GM23338 (cell line): Measurements from ENCODE around the gene ZMYND11. TPM values are rescaled to one million over a fixed set of nuclear protein-coding genes. Genes with fewer than 3 reads are reported as not detected.
A peak's percentile ranks its signal among the peaks of the same experiment; 100 is the strongest.

ENCODE experiments used
- ATAC-seq: fragments of 200-7000 bp; cut with Tn5 transposase; 3 replicates; pipeline ENCODE4 v1.9.1; 2020
- DNase-seq: peaks from one replicate; pipeline ENCODE4 v3.0.0-alpha.2; 2015; ENCODE audit warnings: low spot score
- H2AFZ ChIP-seq: fragments of 200-600 bp; sonication (generic); 2 replicates; pipeline ENCODE4 v1.8.0; 2016; ENCODE audit warnings: antibody characterized with exemption, mild to moderate bottlenecking, moderate library complexity
- H3F3A ChIP-seq: fragments of 200-600 bp; sonication (generic); replicated peaks from 2 replicates; pipeline ENCODE4 v1.8.0; 2017; ENCODE audit warnings: antibody characterized with exemption, mixed run types, low read depth
- H3K27ac ChIP-seq: fragments of 200-600 bp; sonication (generic); 2 replicates; pipeline ENCODE4 v1.6.1; 2016; ENCODE audit warnings: low read depth
- H3K27me3 ChIP-seq: fragments of 200-600 bp; sonication (generic); 2 replicates; pipeline ENCODE4 v1.8.0; 2016; ENCODE audit warnings: mild to moderate bottlenecking, mixed run types, moderate library complexity; ENCODE audit not compliant: insufficient read depth
- H3K36me3 ChIP-seq: fragments of 200-600 bp; sonication (generic); 2 replicates; pipeline ENCODE4 v1.8.0; 2016; ENCODE audit warnings: mild to moderate bottlenecking; ENCODE audit not compliant: insufficient read depth
- H3K4me1 ChIP-seq: fragments of 200-600 bp; sonication (generic); 2 replicates; pipeline ENCODE4 v1.8.0; 2016; ENCODE audit warnings: mild to moderate bottlenecking, moderate library complexity; ENCODE audit not compliant: insufficient read depth
- H3K4me2 ChIP-seq: fragments of 200-600 bp; sonication (generic); 2 replicates; pipeline ENCODE4 v1.7.1; 2017; ENCODE audit warnings: mixed run types
- H3K4me3 ChIP-seq: fragments of 200-600 bp; sonication (generic); 2 replicates; pipeline ENCODE4 v1.6.1; 2016; ENCODE audit warnings: mixed run types
- H3K79me2 ChIP-seq: fragments of 200-600 bp; sonication (generic); replicated peaks from 2 replicates; pipeline ENCODE4 v1.8.0; 2017; ENCODE audit warnings: mild to moderate bottlenecking; ENCODE audit not compliant: insufficient read depth
- H3K9me2 ChIP-seq: fragments of 200-600 bp; sonication (generic); 2 replicates; pipeline ENCODE4 v1.8.0; 2017; ENCODE audit not compliant: insufficient read depth
- H4K20me1 ChIP-seq: fragments of 200-600 bp; sonication (generic); replicated peaks from 2 replicates; pipeline ENCODE4 v1.8.0; 2017; ENCODE audit warnings: mild to moderate bottlenecking; ENCODE audit not compliant: insufficient read depth
- H3K27ac Mint-ChIP-seq: 2 replicates; pipeline ENCODE4 v1.8.0; 2020; ENCODE audit warnings: inconsistent platforms, mild to moderate bottlenecking, moderate library complexity, mixed read lengths
- H3K27me3 Mint-ChIP-seq: 3 replicates; pipeline ENCODE4 v1.8.0; 2022; ENCODE audit warnings: low read depth, mild to moderate bottlenecking, moderate library complexity, mixed read lengths, inconsistent platforms; ENCODE audit not compliant: insufficient read depth, poor library complexity
- H3K36me3 Mint-ChIP-seq: 3 replicates; pipeline ENCODE4 v1.8.0; 2021; ENCODE audit warnings: low read depth, mild to moderate bottlenecking, inconsistent platforms, moderate library complexity, mixed read lengths
- H3K4me1 Mint-ChIP-seq: 3 replicates; pipeline ENCODE4 v1.8.0; 2020; ENCODE audit warnings: mild to moderate bottlenecking, inconsistent platforms, mixed read lengths
- H3K4me3 Mint-ChIP-seq: 3 replicates; pipeline ENCODE4 v1.8.0; 2021; ENCODE audit warnings: moderate library complexity, mild to moderate bottlenecking, inconsistent platforms, mixed read lengths
- H3K9me3 Mint-ChIP-seq: 3 replicates; pipeline ENCODE4 v1.8.0; 2020; ENCODE audit warnings: moderate library complexity, mild to moderate bottlenecking, inconsistent platforms, mixed read lengths
- CREB1 ChIP-seq: fragments of 250-450 bp; sonication (Bioruptor Pico); IDR thresholded peaks from 2 replicates; pipeline ENCODE4 v1.5.0; 2020; ENCODE audit warnings: low read depth, mild to moderate bottlenecking, moderate library complexity
- CTCF ChIP-seq, 2 experiments: fragments of 200-600 bp in 1 of 2; sonication (generic) in 1 of 2; conservative IDR thresholded peaks; 2 replicates each; pipeline versions ENCODE4 v1.5.1 to v1.6.1; 2016 to 2017; ENCODE audit warnings: antibody characterized with exemption in 2 of 2, low read depth in 2 of 2, mild to moderate bottlenecking in 2 of 2, moderate library complexity in 1 of 2
- EZH2 ChIP-seq: fragments of 200-600 bp; sonication (generic); IDR thresholded peaks from one replicate; pipeline ENCODE4 v1.8.0; 2017; ENCODE audit warnings: antibody characterized with exemption, mild to moderate bottlenecking, low read depth; ENCODE audit not compliant: unreplicated experiment
- EZH2phosphoT487 ChIP-seq: fragments of 200-600 bp; sonication (generic); IDR thresholded peaks from one replicate; pipeline ENCODE4 v1.8.1; 2018; ENCODE audit warnings: antibody characterized with exemption; ENCODE audit not compliant: unreplicated experiment
- JUNB ChIP-seq: IDR thresholded peaks from one replicate; pipeline ENCODE4 v1.6.1; 2016; ENCODE audit warnings: antibody characterized with exemption; ENCODE audit not compliant: unreplicated experiment
- NANOG ChIP-seq: IDR thresholded peaks from 2 replicates; pipeline ENCODE4 v1.6.1; 2016; ENCODE audit warnings: antibody characterized with exemption, borderline replicate concordance
- POLR2AphosphoS5 ChIP-seq: IDR thresholded peaks from 2 replicates; pipeline ENCODE4 v1.6.1; 2016; ENCODE audit warnings: antibody characterized with exemption, low read depth
- REST ChIP-seq: IDR thresholded peaks from one replicate; pipeline ENCODE4 v1.6.1; 2018; ENCODE audit warnings: antibody characterized with exemption; ENCODE audit not compliant: unreplicated experiment
- STAT1 ChIP-seq: IDR thresholded peaks from one replicate; pipeline ENCODE4 v1.6.1; 2016; ENCODE audit warnings: antibody characterized with exemption; ENCODE audit not compliant: unreplicated experiment
- ZNF114 ChIP-seq: fragments of 250-450 bp; sonication (Bioruptor Pico); IDR thresholded peaks from 2 replicates; pipeline ENCODE4 v1.5.0; 2020; ENCODE audit warnings: mild to moderate bottlenecking, moderate library complexity
- ZNF331 ChIP-seq: fragments of 250-450 bp; sonication (Bioruptor Pico); IDR thresholded peaks from 2 replicates; pipeline ENCODE4 v1.5.0; 2020; ENCODE audit warnings: low read depth, mild to moderate bottlenecking, moderate library complexity
- polyA plus RNA-seq: library from polyadenylated mRNA; unstranded; fragments of >200 nt; fragmentation: Nextera tagmentation; extraction: Ambion mirVana; gene quantifications from 2 replicates; pipeline ENCODE4 v1.2.1, GENCODE V29; 2016
- total RNA-seq: library from RNA; depleted of rRNA; stranded (reverse); fragments of >200 nt; shearing (Covaris generic); gene quantifications from 2 replicates; pipeline ENCODE4 v1.2.3, GENCODE V29; 2014
- TF ChIP-seq, protein P1 (sequence below): fragments of 250-450 bp; sonication (Bioruptor Pico); IDR thresholded peaks from 2 replicates; pipeline ENCODE4 v1.5.0; 2020; ENCODE audit warnings: mild to moderate bottlenecking, moderate library complexity
- TF ChIP-seq, protein P2 (sequence below): IDR thresholded peaks from 2 replicates; pipeline ENCODE4 v1.6.1; 2016; ENCODE audit warnings: antibody characterized with exemption

Gene ZMYND11
- total and polyA plus RNA-seq, 2 experiments from 2014 or later, result 8.9 to 16.9 TPM

DNA sequence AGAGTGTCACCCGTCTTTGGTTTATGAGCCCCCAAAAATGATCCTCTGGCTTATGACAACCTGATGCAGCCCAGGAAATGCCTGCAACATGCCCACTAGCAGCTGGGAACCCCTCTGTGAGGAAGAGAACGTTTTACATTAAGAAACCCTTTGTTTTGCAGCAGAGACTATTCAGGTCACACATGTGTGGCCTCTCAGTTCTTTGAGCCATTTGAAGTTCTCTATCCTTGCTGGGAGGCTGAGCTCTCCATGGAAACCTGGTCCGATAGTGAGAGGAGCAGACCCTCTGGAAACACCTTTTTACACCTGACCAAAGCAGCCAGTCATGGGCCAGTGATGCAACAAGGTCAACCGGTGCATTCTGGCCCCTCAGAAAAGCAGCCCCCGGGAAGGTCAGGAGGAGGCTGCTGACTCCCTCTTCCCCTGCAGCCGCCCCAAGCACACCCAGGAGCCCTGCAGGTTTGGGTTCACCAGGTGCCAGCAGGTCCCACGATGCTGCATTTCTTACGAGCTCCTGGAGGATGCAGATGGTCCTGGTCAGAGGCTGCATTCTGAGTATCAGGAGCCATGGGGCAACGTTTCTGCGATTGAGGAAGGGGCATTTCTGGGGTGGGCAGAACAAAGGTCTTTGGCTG, 134.3 kb downstream of the ZMYND11 start:
- no peaks in the 10 kb centered on the region for H3K9me2 ChIP-seq
- Mint-ChIP-seq H3K4me3 (no peak overlapping the region), H3K9me3 (no peaks in the 10 kb centered on the region), H3K27me3 (peaks cover 1% of the 10 kb centered on the region), H3K36me3 (no peaks in the 10 kb centered on the region), H3K27ac (no peak overlapping the region; the same call in 1 of the 2 replicates), H3K4me1 (peaks cover 26% of the 10 kb centered on the region)
- peak; percentile 27 for DNase-seq
- H3K27ac ChIP-seq, result no peak overlapping the region
- ATAC-seq, result peak; percentile 50
- H3F3A ChIP-seq, result no peaks in the 10 kb centered on the region
- no peaks in the 10 kb centered on the region for H4K20me1 ChIP-seq
- H3K79me2 ChIP-seq, result no peaks in the 10 kb centered on the region
- TF ChIP-seq, protein P1, sequence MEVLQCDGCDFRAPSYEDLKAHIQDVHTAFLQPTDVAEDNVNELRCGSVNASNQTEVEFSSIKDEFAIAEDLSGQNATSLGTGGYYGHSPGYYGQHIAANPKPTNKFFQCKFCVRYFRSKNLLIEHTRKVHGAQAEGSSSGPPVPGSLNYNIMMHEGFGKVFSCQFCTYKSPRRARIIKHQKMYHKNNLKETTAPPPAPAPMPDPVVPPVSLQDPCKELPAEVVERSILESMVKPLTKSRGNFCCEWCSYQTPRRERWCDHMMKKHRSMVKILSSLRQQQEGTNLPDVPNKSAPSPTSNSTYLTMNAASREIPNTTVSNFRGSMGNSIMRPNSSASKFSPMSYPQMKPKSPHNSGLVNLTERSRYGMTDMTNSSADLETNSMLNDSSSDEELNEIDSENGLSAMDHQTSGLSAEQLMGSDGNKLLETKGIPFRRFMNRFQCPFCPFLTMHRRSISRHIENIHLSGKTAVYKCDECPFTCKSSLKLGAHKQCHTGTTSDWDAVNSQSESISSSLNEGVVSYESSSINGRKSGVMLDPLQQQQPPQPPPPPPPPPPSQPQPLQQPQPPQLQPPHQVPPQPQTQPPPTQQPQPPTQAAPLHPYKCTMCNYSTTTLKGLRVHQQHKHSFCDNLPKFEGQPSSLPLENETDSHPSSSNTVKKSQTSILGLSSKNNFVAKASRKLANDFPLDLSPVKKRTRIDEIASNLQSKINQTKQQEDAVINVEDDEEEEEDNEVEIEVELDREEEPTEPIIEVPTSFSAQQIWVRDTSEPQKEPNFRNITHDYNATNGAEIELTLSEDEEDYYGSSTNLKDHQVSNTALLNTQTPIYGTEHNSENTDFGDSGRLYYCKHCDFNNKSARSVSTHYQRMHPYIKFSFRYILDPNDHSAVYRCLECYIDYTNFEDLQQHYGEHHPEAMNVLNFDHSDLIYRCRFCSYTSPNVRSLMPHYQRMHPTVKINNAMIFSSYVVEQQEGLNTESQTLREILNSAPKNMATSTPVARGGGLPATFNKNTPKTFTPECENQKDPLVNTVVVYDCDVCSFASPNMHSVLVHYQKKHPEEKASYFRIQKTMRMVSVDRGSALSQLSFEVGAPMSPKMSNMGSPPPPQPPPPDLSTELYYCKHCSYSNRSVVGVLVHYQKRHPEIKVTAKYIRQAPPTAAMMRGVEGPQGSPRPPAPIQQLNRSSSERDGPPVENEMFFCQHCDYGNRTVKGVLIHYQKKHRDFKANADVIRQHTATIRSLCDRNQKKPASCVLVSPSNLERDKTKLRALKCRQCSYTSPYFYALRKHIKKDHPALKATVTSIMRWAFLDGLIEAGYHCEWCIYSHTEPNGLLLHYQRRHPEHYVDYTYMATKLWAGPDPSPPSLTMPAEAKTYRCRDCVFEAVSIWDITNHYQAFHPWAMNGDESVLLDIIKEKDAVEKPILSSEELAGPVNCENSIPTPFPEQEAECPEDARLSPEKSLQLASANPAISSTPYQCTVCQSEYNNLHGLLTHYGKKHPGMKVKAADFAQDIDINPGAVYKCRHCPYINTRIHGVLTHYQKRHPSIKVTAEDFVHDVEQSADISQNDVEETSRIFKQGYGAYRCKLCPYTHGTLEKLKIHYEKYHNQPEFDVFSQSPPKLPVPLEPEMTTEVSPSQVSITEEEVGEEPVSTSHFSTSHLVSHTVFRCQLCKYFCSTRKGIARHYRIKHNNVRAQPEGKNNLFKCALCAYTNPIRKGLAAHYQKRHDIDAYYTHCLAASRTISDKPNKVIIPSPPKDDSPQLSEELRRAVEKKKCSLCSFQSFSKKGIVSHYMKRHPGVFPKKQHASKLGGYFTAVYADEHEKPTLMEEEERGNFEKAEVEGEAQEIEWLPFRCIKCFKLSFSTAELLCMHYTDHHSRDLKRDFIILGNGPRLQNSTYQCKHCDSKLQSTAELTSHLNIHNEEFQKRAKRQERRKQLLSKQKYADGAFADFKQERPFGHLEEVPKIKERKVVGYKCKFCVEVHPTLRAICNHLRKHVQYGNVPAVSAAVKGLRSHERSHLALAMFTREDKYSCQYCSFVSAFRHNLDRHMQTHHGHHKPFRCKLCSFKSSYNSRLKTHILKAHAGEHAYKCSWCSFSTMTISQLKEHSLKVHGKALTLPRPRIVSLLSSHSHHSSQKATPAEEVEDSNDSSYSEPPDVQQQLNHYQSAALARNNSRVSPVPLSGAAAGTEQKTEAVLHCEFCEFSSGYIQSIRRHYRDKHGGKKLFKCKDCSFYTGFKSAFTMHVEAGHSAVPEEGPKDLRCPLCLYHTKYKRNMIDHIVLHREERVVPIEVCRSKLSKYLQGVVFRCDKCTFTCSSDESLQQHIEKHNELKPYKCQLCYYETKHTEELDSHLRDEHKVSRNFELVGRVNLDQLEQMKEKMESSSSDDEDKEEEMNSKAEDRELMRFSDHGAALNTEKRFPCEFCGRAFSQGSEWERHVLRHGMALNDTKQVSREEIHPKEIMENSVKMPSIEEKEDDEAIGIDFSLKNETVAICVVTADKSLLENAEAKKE (CRISPR knock-in tag), result no peak
- TF ChIP-seq NANOG (no peak), ZNF114 (CRISPR knock-in tag) (no peak), EZH2 (no peak), ZNF331 (CRISPR knock-in tag) (no peak), CREB1 (no peak), STAT1 (no peak), REST (no peak), POLR2AphosphoS5 (no peak), CTCF (conservative IDR thresholded peaks at IDR 0.05; ENCODE audit: low read depth in 2 of 2) (no peak), JUNB (no peak), EZH2phosphoT487 (no peak)
- TF ChIP-seq, protein P2, sequence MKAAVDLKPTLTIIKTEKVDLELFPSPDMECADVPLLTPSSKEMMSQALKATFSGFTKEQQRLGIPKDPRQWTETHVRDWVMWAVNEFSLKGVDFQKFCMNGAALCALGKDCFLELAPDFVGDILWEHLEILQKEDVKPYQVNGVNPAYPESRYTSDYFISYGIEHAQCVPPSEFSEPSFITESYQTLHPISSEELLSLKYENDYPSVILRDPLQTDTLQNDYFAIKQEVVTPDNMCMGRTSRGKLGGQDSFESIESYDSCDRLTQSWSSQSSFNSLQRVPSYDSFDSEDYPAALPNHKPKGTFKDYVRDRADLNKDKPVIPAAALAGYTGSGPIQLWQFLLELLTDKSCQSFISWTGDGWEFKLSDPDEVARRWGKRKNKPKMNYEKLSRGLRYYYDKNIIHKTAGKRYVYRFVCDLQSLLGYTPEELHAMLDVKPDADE, result no peak
- no peaks in the 10 kb centered on the region for H3K27me3 ChIP-seq
- peaks cover 11% of the 10 kb centered on the region; the same call in 1 of the 2 replicates for H3K4me1 ChIP-seq
- no peak overlapping the region for H3K4me3 ChIP-seq
- H3K4me2 ChIP-seq, result no peak overlapping the region
- no peak overlapping the region for H2AFZ ChIP-seq
- no peaks in the 10 kb centered on the region for H3K36me3 ChIP-seq
